Activated CD8-positive, alpha-beta memory T cell treated with anti-CD3 and anti-CD28 coated beads for 48 hours (primary cell): ENCODE measurements around the gene BTBD7.

Source experiments
- DNase-seq, 3 experiments: peaks; one replicate each; pipeline ENCODE4 v3.0.0-alpha.2; 2020; ENCODE audit warnings: low read depth in 2 of 3, low spot score in 2 of 3

Gene BTBD7

DNA sequence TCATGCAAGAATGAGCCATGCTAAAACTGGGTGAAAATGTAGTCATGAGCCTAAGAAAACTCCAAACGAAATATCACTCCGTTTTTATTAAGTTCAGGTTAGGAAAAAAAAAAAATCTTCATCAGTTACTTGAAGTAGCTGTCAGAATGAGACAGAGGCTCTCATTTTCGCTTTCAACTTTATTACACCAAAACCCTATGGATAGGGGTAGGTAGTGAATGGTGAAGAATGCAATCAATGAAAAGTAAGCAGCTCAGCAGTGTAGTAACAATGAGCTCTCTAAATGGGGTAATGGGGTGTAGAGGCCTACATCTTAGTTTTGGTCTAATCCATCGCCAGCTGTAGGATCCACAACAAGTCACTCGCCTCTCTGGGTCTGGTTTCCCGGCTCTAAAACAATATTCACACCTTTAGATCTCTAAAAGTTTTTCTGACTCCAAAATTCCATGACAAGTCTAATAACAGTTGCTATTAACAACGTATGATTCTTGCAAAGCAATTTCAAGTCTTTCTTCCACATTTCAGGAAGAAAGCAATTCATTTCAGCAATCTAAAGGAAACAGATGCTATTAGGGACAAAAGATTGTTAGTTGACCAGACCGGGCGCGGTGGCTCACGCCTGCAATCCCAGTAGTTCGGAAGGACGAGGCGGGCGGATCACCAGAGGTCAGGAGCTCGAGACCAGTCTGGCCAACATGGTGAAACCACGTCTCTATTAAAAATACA is 1.7 kb downstream of the BTBD7 start:
- no peak for DNase-seq

DNA sequence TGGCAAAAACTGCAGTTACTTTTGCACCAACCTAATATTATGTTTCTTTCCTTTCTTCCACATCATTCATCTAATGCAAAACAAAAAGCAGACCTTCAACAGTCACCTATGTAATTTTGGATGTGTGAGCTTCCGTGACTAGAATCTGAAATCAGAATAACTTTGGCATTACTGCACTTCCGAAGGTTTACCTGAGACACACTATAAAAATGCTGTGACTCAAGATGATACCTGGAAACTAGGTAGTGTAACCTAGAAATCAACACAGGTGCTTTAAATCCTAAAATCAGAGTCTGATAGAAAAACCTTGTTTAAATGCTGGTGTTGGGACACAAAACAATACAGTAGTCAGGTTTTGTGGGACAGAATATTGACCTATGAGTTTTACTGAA is 2.2 kb downstream of the BTBD7 start:
- DNase-seq: no peak

DNA sequence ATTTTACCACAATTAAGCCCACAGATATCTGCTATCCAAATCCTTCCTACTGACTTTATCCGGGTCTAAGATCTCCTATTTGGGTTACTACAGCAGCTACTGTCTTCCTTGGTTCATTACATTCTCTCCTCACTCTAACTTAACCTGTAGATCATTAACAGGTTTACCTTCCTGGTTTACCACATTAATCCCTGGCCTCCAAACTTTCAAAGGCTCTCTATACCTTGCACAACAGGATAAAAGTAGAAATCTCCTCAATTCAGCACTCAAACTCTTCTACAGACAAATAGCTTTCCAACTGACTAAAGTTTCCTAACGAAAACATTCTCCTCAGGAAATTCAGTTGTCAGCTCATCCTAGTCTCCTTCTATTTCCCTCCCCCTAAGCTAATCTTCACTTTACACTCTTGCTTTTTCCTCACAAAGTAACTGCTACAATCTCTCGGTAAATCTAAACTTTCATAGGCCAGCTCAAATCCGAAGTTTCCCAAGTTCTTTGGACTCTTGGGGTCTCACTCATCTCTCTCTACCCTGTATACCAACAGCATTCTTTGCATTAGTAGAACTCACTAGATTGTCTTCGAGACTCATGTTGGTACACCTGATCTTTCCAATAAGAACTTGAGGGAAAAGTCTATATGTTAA is 2.7 kb downstream of the BTBD7 start:
- no peak for DNase-seq

DNA sequence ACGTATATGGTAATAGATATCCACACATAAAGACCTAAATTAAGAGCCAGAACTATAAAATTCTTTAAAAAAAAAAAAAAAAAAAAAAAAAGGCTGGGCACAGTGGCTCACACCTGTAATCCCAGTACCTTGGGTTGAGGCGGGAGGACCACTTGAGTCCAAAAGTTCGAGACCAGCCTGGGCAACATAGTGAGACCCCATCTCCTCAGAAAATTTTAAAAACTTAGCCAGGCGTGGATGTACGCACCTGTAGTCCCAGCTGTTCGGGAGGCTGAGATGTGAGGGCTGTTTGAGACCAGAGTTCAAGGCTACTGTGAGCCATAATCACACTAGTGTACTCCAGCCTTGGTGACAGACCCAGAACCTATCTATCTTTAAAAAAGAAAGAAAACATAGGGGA is 4.3 kb downstream of the BTBD7 start:
- DNase-seq: no peak

DNA sequence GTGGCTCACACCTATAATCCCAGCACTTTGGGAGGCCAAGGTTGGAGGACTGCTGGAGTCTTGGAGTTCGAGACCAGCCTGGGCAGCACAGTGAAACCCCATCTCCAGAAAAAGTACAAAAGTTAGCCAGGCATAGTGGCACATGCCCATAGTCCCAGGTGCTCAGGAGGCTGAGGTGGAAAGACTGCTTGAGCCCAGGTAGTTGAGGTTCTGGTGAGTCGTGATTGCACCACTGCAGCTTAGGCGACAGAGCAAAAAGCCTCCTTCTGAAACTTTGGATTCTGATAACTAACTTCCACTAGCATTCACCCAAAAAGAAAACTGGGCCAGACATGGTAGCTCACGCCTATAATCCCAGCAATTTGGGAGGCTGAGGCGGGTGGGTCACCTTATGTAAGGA is 6.6 kb downstream of the BTBD7 start:
- DNase-seq: no peak

DNA sequence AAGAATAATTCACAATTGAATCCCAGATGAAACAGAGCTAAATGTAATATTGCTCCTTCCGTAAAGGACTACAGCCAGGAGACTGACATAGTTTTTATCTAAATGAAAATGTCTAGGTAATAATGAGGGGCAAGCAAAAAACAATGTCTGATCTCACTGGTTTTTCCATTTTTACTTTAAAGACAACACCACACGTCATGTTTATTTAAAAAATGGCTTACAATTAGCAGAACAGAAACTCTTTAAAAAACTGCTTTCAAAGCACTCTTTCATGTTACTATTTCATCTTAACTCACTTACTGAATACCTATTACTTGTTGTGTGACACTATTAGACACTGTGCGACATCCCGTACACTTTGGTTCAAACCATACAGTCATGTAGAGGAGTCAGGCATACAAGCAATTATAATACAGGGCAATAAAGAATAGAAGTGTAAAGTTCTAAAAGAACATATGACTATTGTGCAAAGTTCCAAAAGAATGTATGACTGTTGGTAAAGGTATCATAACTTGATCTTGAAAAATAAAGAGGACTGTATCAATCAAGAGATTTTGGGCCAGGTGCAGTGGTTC is 9.1 kb downstream of the BTBD7 start:
- no peak for DNase-seq

DNA sequence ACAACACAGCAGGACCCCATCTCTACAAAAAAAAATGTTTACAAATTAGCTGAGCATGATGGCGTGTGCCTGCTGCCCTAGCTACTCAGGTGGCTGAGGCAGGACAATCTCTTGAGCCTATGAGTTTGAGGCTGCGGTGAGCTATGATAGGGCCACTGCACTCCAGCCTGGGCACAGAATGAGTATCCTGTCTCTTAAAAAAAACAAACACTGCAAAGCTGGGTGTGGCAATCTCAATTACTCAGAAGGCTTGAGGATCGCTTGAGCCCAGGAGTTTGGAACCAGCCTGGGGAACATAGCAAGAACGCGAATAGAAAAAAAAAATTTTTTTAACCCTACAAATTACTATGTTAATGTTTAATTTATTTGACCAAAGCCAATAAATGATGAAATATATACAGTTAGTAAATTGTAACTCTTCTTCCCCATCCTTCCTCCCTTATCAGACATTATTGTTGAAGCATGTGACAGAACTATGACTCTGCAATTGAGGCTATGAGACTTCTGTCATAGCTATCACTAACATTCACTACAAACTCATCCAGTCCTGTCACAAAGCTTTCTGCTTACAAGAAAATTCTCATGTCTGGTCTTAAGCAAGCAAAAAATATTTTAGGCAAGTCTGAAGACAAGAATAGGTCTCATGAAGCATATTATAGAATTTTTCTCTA is 9.8 kb downstream of the BTBD7 start:
- no peak for DNase-seq

DNA sequence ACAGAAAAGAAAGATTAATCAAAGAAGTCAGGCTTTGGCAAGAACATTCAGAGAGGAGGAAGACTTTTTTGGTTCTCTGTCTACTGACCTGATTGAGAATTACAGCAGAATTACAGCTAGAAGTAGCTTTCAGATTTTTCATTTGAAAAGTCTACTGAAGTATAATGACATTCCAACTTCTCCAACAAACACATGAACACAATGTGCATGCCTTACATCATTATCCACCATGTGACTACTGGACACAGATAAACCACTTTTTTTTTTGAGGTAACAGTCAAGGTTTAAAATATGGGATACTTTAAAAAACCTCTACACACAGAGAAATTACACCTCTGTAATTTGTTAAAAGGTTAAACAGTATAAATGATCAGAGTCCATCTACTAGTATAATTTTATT is 12.3 kb downstream of the BTBD7 start:
- no peak for DNase-seq

DNA sequence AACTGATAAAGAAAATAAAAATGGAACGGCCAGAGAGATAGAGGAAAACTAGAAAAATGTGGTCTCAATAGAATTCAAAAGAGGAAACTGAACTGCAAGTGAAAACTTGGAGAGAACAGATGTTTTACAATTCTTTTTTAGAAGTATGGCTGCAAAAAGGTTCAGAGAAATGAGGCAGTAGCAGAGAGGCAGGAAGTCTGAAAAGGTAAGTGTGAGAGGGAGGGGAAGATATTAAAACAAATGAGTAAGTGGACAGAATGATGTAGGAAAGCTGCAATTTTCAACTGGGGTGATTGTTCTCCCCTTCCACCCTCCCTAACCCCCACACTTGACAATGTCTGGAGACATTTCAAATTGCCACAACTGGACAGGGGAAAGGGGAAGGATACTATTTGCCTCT is 12.9 kb downstream of the BTBD7 start:
- DNase-seq: no peak

DNA sequence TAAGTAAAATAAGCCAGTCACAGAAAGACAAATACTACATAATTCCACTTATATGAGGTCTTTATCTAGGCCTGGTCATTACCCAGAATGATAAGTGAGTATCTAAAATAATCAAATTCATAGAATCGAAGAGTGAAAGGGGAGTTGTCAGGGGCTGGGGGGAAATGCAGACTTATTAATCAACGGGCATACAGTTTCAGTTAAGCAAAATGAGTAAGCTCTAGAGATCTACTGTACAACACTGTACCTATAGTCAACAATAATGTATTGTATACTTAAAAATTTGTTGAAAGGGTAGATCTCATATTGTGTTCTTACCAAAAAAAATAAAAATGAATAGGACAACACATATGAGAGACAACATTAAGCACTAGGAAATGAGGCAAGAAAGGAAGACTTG is 13.3 kb downstream of the BTBD7 start:
- DNase-seq: no peak

DNA sequence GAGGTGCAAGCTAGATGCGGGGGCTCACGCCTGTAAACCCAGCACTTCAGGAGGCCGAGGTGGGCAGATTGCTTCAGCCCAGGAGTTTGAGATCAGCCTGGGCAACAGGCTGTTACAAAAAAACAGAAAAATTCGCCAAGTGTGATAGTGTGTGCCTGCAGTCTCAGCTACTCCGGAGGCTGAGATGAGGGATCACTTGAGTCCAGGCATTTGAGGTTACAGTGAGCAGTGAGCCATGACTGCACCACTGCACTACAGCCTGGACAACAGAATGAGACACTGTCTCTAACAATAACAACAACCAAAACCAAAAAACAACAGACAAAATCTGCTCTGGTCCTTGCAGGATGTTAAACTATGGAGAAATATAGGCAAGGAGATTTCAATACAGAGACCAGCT is 13.9 kb downstream of the BTBD7 start:
- DNase-seq: no peak

DNA sequence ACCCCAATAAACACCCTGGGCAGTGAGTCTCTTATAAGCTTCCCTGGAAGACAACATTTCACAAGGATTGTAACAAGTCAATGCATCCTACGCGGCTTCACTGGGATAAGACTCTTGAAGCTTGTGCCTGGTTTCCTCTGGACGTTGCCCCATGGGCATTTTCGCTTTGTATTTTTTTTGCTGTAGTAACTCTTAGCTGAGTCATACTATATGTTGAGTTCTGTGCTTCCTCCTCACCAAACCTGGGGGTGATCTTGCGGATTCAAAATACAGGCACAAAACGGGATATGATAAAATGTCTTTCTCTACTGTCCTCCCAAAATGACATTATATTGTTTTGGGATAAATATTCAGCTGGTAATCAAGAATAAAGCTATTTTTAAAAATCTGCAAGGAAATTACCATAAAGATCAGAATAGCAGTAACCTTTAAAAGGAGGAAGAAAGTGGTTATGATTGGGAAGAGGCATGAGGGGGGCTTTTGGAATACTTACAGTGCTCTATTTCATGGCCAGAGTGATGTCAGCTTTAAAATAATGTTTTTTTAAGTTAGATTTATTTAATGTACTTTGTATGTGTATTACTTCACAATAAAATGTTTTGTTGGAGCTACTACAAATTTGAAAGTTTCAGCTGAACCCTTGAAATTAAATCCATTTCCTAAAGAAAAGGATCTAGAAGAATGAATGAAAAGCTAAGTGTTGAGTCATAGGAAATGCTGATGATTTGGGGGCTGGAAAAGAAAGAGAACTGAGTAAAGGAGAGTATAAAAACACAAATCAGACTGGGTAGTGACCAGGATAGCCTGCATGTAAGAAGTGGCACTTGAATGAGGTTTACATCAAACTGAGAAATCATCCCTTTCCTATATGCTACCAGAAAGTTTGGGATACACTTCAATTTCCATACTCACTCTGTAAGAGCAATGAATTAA is 14.7 kb downstream of the BTBD7 start:
- DNase-seq: no peak

DNA sequence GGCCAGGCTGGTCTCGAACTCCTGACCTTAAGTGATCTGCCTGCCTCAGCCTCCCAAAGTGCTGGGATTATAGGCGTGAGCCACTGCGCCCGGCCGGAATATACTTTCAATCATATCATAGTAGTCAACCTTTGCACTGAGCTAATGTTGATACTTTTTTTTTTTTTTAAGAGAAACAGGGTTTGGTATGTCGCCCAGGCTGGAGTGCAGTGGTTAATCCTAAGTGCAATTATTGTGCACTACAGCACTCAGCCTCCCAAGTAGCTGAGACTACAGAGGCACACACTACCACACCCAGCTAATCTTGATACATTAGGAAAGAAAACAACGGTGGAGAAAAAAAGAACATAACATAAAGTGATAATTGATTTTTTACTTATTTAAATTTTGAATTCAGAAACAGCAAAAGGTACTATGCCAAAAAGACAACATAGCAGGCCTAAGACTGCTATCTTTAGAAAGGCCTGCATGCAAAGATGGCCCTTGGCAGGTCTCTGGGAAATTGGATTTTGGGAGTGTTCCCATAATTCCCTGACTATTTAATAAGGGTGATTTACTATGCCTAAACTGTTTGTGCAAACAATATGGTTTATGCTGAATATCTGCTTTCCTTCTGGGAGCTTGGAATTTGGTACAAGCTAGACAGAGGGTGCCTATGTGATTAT is 15.5 kb downstream of the BTBD7 start:
- no peak for DNase-seq

DNA sequence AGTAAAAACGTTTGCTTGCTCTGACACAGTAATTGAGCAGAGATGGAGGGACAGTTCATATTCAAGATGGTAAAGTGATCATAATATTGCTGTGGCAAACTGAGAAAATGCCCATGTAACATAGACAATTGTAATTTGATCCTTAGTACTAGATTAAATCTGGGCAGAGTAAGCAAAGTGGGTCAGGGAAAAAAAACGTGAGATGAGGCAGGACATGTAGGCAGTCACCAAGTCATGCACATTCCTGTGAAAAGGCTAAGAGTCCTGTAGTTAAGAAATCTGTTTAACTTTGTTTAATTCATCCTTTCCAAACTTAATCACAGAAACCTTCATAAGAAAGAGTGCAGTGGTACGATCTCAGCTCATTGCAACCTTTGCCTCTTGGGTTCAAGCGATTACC is 16.1 kb downstream of the BTBD7 start:
- no peak for DNase-seq

DNA sequence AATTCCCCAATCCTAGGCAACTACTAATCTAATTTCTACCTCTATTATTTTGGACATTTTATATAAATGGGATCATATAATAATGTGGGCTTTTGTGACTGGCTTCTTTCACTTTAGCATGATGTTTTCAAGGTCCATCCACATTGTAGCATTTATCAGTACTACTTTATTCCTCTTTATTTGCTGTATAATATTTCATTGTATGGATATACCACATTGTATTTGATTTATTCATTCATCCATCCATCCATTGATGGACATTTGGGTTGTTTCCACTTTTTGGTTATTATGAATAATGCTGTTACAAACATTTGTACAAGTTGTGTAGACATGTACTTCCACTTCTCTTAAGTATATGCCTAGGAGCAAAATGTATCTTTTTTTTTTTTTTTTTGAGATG is 17.3 kb downstream of the BTBD7 start:
- DNase-seq: no peak

DNA sequence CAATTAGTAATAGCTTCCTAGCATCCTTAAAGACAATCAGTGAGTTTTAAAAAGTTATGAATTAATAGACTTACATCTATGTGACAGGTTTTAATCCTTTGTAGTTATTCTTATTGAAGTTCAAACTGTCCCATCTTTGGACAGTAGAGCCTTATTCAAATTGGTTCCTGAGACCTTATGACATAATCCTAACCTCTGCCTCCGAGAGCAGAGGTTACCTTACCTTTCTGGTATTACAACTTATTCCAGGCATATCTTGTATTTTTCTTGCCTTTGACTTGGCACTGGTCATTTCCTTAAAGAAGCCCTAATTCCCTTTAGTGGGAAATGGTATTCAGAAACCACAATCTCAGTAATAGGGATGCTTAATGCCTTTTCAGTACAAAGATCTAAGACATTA is 21.8 kb downstream of the BTBD7 start:
- no peak for DNase-seq

DNA sequence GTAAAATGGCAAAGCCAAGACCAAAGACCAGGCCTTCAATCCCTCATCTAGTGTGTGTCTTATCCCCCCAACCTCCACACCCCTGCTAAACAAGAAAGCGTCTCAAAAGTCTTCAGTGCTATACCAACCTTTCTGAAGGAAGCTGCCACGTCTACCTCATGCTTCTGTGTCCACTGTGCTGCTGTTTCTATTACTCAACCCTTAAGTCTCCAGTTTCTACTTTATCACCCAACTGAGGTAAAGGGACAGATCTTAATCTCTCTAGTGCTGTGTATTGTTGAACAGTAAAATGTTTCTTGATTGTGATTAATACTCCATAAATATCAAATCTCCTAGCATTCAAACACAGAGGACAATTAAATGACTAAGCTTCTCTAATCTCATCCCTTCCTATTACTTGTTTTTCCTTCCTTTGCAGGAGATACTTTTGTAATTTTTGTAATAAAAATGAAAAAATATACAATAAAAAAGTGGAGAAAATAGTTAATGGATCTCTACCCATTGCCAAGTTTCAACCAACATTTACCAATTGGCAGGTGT is 23.3 kb downstream of the BTBD7 start:
- DNase-seq: no peak

DNA sequence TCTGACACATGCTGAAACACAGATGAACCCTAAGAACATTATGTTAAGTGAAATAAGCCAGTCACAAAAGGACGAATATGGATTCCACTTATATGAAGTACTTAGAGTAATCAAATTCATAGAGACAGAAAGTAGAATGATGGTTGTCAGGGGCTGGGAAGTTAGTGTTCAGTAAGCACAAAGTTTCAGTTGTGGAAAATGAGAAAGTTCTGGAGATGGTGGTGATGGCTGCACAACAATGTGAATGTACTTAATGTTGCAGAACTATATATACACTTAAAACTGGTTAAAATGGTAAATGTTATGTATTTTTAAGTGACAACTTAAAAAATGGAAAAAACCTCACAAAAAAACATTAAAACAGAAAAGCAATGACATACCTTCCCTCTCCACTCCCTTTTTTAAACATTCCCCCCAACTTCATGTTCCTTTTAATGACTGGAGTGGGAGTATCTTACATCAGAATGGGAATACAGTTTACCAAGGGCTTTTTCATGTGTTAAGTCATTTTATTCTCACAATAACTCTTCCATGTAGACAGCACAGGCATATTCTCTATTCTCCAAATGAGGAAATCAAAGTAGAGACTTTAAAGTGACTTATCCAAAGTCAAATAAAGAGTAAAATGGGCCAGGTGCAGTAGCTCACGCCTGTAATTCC is 24.0 kb downstream of the BTBD7 start:
- DNase-seq: no peak

DNA sequence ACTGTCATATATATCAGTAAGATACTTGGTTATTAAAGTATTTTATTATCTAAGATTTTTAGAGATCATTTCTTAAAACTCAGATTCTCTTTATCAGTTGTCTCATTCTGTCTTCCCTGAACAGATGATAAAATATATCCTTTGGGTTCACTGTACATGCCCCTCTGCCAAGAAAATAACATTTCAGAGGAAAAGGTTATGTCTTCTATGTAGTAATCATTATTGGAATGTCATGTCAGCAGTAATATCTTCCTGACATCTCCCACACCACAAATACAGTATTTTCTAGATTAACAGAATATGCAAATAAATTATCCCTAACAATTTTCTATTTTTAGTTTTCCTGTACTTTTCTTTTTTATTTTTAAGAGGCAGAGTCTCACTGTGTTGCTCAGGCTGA is 26.0 kb downstream of the BTBD7 start:
- no peak for DNase-seq
